Stimulated activated CD4-positive, alpha-beta T cell treated with anti-CD3 and anti-CD28 coated beads, Interleukin-15, amount 100 ng/mL, for 1 hour (primary cell): ENCODE data around the gene HTRA1.

Source experiments
- DNase-seq, 2 donors: peaks; one replicate each; pipeline ENCODE4 v3.0.0-alpha.2; 2020; ENCODE audit warnings: low read depth in 1 of 2, low spot score in 1 of 2

The HTRA1 gene

DNA sequence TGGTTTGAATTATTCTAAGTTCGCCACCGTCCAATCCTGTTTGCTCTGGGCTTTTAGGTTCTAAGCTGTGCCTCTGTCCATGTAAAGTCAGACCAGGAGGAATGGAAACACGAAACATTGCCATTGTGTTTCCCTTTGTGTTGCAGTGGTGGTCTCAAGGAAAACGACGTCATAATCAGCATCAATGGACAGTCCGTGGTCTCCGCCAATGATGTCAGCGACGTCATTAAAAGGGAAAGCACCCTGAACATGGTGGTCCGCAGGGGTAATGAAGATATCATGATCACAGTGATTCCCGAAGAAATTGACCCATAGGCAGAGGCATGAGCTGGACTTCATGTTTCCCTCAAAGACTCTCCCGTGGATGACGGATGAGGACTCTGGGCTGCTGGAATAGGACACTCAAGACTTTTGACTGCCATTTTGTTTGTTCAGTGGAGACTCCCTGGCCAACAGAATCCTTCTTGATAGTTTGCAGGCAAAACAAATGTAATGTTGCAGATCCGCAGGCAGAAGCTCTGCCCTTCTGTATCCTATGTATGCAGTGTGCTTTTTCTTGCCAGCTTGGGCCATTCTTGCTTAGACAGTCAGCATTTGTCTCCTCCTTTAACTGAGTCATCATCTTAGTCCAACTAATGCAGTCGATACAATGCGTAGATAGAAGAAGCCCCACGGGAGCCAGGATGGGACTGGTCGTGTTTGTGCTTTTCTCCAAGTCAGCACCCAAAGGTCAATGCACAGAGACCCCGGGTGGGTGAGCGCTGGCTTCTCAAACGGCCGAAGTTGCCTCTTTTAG, 52.9 kb downstream of the HTRA1 start:
- no peak for DNase-seq

DNA sequence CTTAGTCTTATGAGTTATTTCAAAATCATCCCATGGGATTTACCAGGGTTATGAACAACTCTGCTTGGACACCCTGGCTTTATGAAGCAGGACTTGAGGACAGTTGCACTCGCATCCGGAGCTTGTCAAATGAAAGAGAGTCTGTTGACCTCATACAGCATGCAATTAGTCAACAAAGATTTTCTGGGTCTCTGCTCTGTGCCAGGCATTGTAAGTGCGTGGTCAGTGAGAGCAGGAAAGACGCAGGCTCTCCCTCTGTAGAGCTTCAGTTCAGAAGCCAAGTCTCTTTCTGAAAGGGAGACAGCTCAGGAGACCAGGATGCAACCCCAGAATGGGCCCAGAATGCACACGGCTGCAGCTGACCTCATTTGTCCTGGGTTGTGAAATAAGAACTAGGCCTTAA, 53.7 kb downstream of the HTRA1 start:
- no peak for DNase-seq

GRCh38 chr10:122515588-122516231, 54.4 kb downstream of the HTRA1 start:
- peak in 1 of 2 donors; percentile 17 for DNase-seq

DNA sequence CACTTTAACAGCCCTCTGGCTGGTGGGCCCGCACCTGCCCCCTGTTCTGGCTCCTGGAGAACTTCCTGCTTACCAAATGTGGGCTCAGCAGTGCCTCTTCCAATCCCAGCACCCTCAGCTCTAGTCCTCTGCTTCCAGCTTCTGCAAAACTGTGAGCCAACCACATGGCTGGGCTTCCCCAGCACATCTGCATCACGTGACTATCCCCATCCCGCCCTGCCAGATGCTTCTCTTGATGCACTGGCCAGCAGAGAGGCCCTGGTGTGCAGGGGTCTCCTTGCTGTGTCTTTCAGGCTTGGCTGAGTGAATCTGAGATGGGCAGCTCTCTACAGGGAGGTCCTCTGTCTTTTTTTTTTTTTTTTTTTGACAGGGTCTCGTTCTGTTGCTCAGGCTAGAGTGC, 55.4 kb downstream of the HTRA1 start:
- no peak for DNase-seq

DNA sequence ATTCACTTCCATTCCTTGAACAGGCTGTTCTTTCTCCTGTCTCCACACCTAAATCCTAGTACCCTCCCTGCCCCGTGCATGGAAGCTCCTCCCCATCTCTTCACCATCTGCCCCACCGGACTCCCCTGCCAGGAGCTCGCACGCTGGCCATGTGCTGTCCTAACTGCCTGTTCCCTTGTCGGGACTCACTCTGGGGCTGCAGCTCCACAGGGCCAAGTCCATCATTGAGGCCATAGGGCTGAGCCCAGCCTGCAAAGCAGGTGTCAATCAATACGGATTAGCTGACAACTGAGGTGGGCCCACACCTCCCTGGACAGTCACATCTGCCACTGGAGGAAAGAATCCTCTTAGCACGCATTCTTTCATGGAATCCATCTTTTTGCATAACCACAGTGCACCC, 57.8 kb downstream of the HTRA1 start:
- no peak for DNase-seq

DNA sequence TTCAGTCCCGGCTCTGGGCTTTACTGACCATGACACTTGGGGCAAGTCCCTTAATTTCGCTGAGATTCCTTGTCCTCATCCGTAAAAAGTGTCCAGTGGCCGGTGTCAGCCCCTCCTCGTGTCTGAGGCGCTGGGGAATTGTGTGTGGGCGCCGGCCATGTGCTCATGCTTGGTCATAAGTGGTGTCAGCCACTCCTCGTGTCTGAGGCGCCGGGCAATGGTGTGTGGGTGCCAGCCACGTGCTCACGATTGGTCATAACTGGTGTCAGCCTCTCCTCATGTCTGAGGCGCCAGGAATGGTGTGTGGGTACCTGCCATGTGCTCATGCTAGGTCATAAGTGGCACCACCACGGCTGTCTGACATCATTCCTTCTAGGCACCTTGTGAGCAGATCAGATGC, 58.5 kb downstream of the HTRA1 start:
- DNase-seq = no peak

GRCh38 chr10:122521011-122521410, 59.7 kb downstream of the HTRA1 start:
- DNase-seq = no peak

DNA sequence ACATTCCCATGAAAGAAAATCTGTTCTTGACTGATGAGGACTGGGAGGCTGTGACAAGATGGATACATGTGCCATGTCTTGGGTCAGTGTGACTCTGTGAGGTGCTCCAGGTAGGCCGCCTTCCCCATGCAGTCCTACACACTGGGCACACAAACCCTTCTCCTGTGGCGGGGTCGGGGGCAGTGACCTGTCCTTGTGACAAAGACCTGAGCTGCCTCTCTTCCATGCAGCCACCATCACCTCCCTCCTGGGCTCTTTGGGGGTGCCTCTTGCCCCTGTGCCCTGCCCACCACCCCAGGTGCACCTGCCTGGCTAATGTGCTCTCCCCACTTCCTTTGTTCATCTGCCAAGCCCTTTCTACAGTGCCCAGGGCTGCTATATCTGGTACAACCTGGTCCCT, 63.5 kb downstream of the HTRA1 start:
- no peak for DNase-seq

- no peak for DNase-seq
Observed at GRCh38 chr10:122525788-122526187, 64.4 kb downstream of the HTRA1 start.

DNA sequence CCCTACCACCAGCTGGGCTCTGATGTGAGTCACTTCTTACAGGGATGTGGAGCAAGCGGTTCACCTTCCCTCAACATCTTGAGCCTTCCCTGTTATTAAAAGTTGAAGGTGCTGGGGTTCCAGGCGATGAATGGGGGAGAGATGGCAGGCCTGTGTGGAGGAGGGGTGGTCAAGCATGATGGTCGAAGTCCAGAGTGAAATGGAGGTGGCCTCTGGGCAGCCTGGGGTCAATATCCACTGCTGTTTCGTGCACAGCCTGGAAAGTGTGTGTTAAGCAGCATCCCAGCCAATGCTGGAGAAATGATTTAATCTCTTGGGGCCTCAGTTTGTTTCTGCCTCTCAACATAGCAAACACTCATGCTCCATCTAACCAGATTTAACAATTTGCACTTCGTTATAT, 65.5 kb downstream of the HTRA1 start:
- DNase-seq = no peak

DNA sequence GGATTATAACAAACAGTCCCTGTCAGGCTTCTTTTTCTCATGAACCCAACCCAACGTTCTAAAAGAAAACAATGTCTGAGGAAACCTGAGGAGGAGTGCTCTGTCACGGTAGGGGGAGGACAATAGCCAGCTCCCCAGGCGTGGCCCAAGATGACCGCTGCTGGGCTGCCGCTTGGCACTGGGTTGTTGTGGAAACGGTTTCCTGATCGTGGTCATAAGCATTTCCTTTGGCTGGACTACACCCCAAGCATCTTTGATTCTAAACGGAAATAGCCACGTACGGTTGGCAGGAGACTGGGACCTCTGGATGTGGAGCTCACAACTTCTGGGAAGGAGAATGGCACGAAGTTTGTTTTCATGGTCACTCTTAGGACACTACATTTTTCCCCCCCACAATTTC, 68.8 kb downstream of the HTRA1 start:
- DNase-seq = no peak

DNA sequence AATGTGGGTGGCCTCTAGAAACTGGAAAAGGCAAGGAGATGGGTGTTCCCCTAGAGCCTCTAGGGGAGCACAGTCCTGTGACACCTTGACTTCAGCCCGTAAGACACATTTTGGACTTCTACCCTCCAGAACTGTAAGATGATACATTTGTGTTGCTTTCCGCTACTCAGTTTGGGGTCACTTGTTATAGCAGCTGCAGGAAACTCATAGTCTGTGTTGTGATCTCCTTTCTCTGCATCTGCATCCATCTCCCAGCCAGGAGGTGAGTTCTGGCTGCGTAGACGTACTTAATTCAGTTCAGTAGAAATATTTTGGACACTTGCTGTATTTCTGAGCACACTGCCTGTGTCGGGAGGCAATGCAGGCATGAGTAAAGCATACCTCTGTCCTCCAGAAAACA, 69.9 kb downstream of the HTRA1 start:
- no peak for DNase-seq

DNA sequence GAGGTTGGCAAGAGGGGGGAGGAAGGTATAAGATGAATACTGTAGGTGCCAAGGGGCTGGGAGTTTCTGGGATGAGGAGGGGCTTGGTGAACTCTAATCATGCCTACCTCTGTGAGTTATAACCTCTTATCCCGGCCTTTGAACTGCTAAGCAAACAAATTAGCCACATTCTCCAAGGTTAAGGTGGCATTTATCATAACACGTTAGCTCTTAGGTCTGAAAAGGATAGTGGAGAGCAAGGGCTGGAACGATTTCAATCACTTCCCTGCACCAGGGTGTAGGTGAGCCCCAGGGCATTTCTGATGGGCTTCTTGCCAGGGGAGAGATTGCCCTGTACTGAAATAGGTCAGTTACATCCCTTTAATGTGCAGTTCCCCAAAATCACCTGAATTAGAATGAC, 70.6 kb downstream of the HTRA1 start:
- DNase-seq = no peak

DNA sequence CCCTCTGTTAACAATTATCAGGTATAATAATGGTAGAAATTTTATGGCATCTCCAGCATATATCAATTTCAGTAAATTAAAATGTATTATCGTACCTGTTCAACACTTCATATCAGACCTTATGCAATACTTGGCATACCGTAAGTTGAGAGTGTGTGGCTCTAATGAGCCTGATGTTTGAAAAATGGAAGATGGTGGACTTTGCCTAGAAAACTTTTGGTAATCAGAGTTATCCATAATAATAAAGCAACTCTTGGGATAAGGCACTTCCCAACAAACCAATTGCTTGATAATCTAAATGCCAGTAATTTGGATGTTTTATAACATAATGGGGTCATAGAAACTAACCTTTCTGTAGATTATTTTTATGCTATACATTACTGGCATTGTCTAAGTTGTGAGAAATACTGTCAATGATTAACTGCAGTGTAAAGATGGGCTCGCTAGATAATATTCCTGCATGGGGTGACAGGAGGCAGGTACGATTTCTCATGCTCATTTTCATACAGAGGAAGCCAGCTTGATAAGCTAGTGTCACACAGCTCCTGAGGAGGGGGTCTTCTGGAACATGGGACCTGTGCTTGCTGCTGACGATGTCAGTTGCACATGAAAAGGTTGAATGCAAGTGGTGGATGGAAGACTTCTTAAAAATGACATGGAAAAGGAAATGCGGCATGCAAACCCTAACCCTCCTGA, 71.4 kb downstream of the HTRA1 start:
- no peak for DNase-seq

- DNase-seq = no peak
Observed at GRCh38 chr10:122537545-122537944, 76.2 kb downstream of the HTRA1 start.

DNA sequence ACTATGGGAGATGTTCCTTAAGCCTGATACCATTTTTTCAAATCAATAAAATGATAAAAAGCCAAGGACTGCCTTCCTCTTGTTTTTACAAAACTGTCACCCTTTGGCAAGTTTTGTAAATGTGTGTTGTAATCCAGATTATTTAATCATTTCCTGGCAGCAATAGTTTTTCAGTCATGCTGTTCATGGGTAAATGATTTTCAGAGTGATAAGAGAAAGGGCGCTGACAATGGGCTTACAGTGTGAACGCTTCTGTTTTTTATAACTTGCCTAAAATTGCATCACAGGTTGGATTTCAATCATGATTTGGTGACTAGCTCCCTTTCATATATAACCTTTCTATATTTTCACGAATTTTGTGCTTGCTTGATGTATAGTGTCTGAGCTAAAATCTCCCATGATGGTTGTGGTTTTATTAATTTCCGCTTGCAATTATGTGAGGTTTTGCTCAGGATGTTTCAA, 80.2 kb downstream of the HTRA1 start:
- no peak for DNase-seq

- DNase-seq = no peak
Observed at GRCh38 chr10:122543676-122544445, 82.5 kb downstream of the HTRA1 start.

DNA sequence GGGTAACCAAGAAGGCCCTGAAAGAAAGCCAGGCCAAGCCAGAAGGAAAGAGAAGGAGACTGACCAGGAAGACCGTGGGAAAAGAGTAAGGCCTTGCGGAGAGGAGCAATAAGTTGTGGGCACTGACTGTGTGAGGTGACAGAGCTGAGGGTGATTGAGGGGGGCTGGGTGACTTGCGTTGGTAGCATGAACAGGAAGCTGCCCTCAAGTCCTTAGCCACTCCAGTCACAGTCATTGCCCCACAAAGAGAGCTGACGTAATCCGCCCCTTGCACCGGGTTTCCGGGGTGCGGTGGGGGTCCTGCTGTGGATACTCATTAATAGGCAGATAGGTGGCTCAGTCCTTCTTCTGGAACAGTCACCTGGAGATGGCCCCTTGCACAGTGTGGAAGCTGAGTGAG, 83.1 kb downstream of the HTRA1 start:
- no peak for DNase-seq

- no peak for DNase-seq
Observed at GRCh38 chr10:122546242-122546641, 84.9 kb downstream of the HTRA1 start.

- no peak for DNase-seq
Observed at GRCh38 chr10:122548407-122549085, 87.2 kb downstream of the HTRA1 start.

- no peak for DNase-seq
Observed at GRCh38 chr10:122549636-122550035, 88.3 kb downstream of the HTRA1 start.
